GM18502 (cell line): ENCODE results near the gene SUCLG2.
"Not testable (repeated sequence)": the region's sequence is repeated elsewhere in the genome, so short reads cannot be mapped to it uniquely, and the experiment has no call there.

Experiments used
- ATAC-seq: cut with Tn5 transposase; IDR thresholded peaks from one replicate; pipeline ENCODE4 v1.9.1; 2021; ENCODE audit warnings: mild to moderate bottlenecking; ENCODE audit not compliant: unreplicated experiment, poor library complexity

Gene SUCLG2

DNA sequence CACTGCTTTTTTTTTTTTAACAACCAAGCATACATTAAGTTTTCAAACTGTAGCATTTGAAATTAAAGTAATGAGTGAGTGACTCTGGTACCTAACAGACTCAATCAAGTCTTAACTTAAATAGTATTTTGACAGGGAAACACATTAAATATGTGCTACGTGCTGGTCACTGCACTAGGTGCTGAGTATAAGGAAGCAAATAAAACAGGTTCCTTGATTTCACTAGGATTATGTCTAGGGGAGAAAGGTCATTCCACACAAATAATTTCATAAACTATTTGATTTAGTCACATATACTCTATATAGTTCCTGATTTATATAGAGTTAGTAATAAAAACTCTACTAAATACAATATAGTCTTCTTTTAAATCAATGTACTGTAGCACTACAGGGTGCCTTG, 89.4 kb downstream of the SUCLG2 start:
- ATAC-seq, result no peak

DNA sequence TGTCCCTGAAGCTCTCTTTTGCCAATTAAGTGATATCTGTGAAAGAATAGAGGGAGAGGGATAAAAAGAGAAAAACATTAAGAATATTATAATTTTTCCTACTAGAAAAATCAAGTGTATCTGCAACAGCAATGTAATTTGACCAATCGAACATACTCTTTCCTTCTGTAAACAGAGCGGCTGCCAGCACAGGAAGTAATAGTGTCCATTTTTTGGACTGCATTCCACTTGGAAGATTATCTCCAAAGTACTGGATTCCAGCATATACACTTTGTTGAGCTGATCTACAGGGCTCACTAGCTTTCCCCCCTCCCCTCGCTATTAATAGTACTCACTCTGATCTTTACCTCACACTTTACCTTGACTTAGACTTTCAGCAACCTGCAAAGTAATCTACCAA, 90.4 kb downstream of the SUCLG2 start:
- no peak for ATAC-seq

GRCh38 chr3:67561667-67562394, 92.6 kb downstream of the SUCLG2 start:
- no peak for ATAC-seq

DNA sequence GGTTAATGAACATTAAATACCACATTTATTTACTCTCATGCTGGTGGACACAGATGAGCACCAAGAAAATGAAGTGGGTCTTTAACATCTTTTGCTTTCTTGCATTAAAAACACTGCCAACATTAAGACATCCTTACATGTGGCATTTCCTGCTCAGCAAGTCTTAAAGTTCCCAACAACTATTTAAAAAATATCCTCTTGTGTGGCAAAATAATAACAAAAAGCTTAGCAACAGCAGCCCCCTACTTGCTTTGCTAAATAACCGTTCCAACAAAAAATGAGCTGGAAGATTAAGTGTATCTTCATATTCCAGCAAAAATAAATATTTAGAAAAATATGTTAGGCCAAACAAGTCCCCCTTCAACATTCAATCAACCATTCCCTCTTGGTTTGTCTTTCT, 93.1 kb downstream of the SUCLG2 start:
- no peak for ATAC-seq

DNA sequence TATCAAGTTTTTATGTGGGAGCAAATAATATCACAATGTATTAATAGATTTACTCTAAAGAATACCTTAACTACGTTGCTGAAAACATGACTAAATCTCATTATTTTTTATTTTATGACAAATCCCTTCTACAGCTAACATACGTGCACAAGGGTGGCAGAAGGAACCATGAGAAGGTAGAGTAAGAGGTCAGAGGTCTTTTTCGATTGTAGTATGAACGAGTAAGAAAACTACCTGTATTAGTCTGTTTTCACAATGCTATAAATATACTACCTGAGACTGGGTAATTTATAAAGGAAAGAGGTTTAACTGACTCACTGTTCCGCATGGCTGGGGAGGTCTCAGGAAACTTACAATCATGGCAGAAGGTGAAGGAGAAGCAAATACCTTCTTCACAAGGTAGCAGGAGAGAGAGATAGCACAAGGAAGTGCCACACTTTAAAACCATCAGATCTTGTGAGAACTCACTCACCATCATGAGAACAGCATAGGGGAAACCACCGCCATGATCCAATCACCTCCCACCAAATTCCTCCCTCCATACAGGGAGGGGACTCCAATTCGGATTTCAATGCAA, 95.3 kb downstream of the SUCLG2 start:
- ATAC-seq, result no peak

DNA sequence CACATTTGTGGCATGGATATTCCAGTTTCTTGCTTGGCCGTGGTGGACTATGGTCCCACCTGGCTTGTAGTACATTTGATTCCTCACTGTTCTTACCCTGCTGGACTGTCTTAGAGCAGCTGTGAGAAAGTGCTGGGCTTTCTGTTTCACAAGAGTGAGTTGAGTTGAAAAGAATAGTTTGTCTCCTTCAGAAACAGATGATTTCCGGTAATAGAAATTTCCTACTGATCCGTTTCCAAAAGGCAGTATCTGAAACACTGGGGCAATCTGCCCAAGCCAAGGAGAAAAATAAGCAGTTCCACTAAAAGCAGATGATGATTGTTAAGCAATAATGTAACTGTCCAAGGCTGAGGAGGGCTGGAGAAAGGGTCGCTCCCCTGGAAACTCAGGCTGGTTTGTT, 96.0 kb downstream of the SUCLG2 start:
- ATAC-seq, result no peak

GRCh38 chr3:67557848-67558355, 96.5 kb downstream of the SUCLG2 start:
- ATAC-seq, result no peak

GRCh38 chr3:67551361-67552016, 102.9 kb downstream of the SUCLG2 start:
- no peak for ATAC-seq

DNA sequence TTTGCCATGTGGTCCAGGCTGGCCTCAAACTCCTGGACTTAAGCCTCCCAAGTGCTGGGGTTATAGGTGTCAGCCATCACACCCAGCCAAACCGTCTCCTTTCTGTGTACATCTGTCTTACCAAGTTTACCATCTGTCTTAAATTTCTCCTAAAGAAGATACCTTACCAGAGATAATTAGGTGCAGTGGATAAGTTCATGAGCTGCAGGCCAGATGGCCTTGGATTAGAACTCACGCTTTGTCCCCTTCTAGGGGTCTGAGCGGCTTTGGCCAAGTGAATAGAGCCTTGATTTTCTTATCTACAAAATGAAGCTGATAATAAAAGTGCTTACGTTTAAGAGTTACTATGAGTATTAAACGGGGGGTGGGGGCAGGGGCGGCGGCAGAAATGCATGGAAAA, 103.9 kb downstream of the SUCLG2 start:
- no peak for ATAC-seq

DNA sequence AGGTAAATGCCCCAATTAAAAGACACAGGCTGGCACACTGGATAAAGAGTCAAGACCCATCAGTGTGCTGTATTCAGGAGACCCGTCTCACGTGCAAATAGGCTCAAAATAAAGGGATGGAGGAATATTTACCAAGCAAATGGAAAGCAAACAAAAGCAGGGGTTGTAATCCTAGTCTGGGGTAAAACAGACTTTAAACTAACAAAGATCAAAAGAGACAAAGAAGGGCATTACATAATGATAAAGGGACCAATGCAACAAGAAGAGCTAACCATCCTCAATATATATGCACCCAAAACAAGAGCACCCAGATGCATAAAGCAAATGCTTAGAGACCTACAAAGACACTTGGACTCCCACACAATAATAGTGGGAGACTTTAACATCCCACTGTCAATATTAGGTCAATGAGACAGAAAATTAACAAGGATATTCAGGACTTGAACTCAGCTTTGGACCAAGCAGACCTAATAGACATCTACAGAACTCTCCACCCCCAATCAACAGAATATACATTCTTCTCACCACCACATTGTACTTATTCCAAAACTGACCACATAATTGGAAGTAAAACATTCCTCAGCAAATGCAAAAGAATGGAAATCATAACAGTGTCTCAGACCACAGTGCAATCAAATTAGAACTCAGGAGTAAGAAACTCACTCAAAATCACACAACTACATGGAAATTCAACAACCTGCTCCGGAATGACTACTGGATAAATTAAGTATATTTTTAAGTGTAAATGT, 111.7 kb downstream of the SUCLG2 start:
- ATAC-seq, result not testable (repeated sequence)

- no peak for ATAC-seq
Observed at GRCh38 chr3:67540198-67540894, 114.1 kb downstream of the SUCLG2 start.

DNA sequence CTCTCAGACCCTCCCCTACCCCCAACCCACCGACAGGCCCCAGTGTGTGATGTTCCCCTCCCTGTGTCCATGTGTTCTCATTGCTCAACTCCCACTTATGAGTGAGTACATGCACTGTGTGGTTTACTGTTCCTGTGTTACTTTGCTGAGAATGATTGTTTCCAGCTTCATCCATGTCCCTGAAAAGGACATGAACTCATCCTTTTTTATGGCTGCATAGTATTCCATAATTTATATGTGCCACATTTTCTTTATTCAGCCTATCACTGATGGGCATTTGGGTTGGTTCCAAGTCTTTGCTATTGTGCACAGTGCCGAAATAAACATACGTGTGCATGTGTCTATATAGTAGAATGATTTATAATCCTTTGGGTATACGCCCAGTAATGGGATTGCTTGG, 117.2 kb downstream of the SUCLG2 start:
- ATAC-seq, result not testable (repeated sequence)

GRCh38 chr3:67535006-67535405, 119.4 kb downstream of the SUCLG2 start:
- ATAC-seq, result no peak

- ATAC-seq, result no peak
Observed at GRCh38 chr3:67534594-67534993, 119.8 kb downstream of the SUCLG2 start.

DNA sequence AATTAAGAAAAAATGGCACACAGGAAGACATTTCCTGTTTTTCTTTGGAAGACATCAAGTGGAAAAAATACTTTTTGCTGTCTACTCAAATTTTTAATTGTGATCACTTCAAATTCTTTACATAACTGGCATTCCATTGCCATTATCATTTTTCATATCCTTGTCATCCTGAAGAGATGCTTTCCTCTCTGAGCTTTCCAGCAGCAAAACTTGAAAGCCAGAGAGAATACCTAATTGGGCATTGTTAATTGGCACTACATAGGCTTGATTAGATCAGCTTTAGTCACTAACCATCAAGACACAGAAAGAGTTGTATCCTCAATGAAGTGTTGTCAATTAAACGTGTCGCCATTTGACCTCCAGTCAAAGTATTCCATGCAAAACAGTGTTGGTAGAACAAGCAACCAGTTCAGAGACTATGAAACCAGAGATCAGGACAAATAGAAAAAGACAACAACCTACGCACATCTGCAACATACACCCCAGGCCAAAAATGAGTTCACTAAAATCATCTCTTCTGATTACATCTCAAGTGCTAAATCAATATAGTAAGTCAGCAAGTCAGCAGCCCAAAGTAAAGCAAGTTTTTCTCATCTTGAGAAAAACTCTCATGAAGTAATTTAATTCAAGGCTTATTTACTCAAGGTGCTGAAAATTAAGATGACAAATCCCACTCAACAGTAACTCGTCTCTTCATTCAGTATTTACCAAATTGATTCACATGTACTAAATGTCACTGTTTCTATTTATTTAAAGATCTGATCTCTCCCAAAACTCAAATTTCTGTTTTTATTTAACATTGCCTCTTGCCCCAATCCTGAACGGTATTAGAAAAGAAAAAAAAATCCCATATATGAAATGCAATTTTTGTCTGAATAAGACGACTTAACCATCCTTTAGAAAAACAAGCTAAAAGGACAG, 123.0 kb downstream of the SUCLG2 start:
- no peak for ATAC-seq

DNA sequence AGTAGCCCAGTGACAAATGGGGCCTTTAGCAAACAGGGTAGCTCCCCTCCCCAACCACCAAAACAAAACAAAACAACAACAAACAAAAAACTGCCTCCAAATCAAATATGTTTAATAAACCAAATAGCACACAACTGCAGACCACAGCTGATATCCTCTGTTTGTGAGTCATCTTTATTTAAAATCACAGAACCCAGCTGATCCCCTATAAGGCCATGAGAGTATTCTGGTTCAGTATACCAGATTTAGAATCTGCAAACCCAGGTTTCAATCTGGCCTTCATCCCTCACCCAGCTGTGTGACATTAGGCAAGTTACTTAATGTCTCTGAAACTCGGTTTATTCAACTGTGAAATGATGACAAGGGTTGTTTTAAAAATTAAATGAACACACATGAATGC, 124.5 kb downstream of the SUCLG2 start:
- no peak for ATAC-seq

GRCh38 chr3:67529337-67529736, 125.1 kb downstream of the SUCLG2 start:
- ATAC-seq, result peak; percentile 77

GRCh38 chr3:67526246-67526645, 128.2 kb downstream of the SUCLG2 start:
- ATAC-seq, result no peak

- no peak for ATAC-seq
Observed at GRCh38 chr3:67524046-67524445, 130.4 kb downstream of the SUCLG2 start.
